ENCODE measurements around the gene ITGA1. TPM values are rescaled to one million over a fixed set of nuclear protein-coding genes. Genes with fewer than 3 reads are reported as not detected.

The ITGA1 gene
- polyA plus RNA-seq, 1 donor (not counting 4 experiments of a cell fraction or from before 2014, with no cell fraction given), result 1.4 TPM

- Histone ChIP-seq H3K4me2 (ENCODE audit: control insufficient read depth, extremely low read depth, insufficient read depth, low read depth, low read length) (no peak overlapping the region), H3K4me3 (ENCODE audit: control insufficient read depth in 2 of 3, extremely low read depth in 1 of 3, insufficient read depth in 2 of 3, low read depth in 1 of 3, low read length in 3 of 3) (no peak overlapping the region), H3K9me1 (ENCODE audit: control insufficient read depth, extremely low read depth, insufficient read depth, low read length) (no peaks in the 10 kb centered on the region), H3K4me1 (ENCODE audit: control insufficient read depth, extremely low read depth, insufficient read depth, low read length) (no peaks in the 10 kb centered on the region), H3K79me2 (ENCODE audit: control insufficient read depth, insufficient read depth, low read length) (no peaks in the 10 kb centered on the region), H3K9ac (ENCODE audit: control insufficient read depth, extremely low read depth, insufficient read depth, low read length) (no peak overlapping the region), H3K36me3 (ENCODE audit: control insufficient read depth in 2 of 2, extremely low read depth in 1 of 2, insufficient read depth in 2 of 2, low read length in 2 of 2) (no peaks in the 10 kb centered on the region), H3K27me3 (ENCODE audit: control insufficient read depth, extremely low read depth, insufficient read depth, low read length) (no peaks in the 10 kb centered on the region), H3K27ac (ENCODE audit: control insufficient read depth, insufficient read depth, low read length) (no peak overlapping the region), H2AFZ (ENCODE audit: control insufficient read depth, low read length) (no peak overlapping the region), H3K9me3 (ENCODE audit: control insufficient read depth, low read depth, low read length) (no peaks in the 10 kb centered on the region), H4K20me1 (ENCODE audit: control insufficient read depth, extremely low read depth, insufficient read depth, low read length) (no peaks in the 10 kb centered on the region)
- dilution Hi-C loops (cut with MboI; ENCODE audit: extremely low pct_ligation_motif_present, low sequenced_read_pairs), result loop anchor here (25.0 kb wide), 1 partner anchor 223 kb away; no protein-coding TSS in a partner anchor
- TF ChIP-seq EZH2 (IDR thresholded peaks at IDR 0.05; ENCODE audit: low read length) (no peak), CTCF (optimal IDR thresholded peaks at IDR 0.05 in 1 of 3, IDR thresholded peaks at IDR 0.05 in 1 of 3, conservative IDR thresholded peaks at IDR 0.05 in 1 of 3; ENCODE audit: extremely low read depth in 1 of 3, insufficient read depth in 2 of 3, low read length in 3 of 3) (no peak)
- FAIRE-seq (no peak), DNase-seq (ENCODE audit: low read depth, low spot score) (no peak)
These were observed 122.4 kb downstream of the ITGA1 start for GRCh38 chr5:52910071-52910470.

GRCh38 chr5:52915176-52915875 lies 127.6 kb downstream of the ITGA1 start:
- FAIRE-seq (peak; percentile 81), DNase-seq (ENCODE audit: low read depth, low spot score) (peak; percentile 23)
- H3K27me3 ChIP-seq (ENCODE audit: control insufficient read depth, extremely low read depth, insufficient read depth, low read length), result no peaks in the 10 kb centered on the region
- dilution Hi-C loops (cut with MboI; ENCODE audit: extremely low pct_ligation_motif_present, low sequenced_read_pairs), result loop anchor here (25.0 kb wide), 1 partner anchor 228 kb away; no protein-coding TSS in a partner anchor
- H3K27ac ChIP-seq (ENCODE audit: control insufficient read depth, insufficient read depth, low read length), result no peak overlapping the region
- no peaks in the 10 kb centered on the region for H3K4me1 ChIP-seq (ENCODE audit: control insufficient read depth, extremely low read depth, insufficient read depth, low read length)
- no peaks in the 10 kb centered on the region for H3K9me1 ChIP-seq (ENCODE audit: control insufficient read depth, extremely low read depth, insufficient read depth, low read length)
- H3K9ac ChIP-seq (ENCODE audit: control insufficient read depth, extremely low read depth, insufficient read depth, low read length), result no peak overlapping the region
- H3K4me2 ChIP-seq (ENCODE audit: control insufficient read depth, extremely low read depth, insufficient read depth, low read depth, low read length), result peak overlapping the region; percentile 77
- H4K20me1 ChIP-seq (ENCODE audit: control insufficient read depth, extremely low read depth, insufficient read depth, low read length), result no peaks in the 10 kb centered on the region
- peak overlapping the region; percentile 2 to 58 (median 46) for H3K4me3 ChIP-seq (ENCODE audit: control insufficient read depth in 2 of 3, extremely low read depth in 1 of 3, insufficient read depth in 2 of 3, low read depth in 1 of 3, low read length in 3 of 3)
- H2AFZ ChIP-seq (ENCODE audit: control insufficient read depth, low read length), result peak overlapping the region; percentile 70
- peak; percentile 75 to 79 (median 77) for TF ChIP-seq CTCF (optimal IDR thresholded peaks at IDR 0.05 in 1 of 3, IDR thresholded peaks at IDR 0.05 in 1 of 3, conservative IDR thresholded peaks at IDR 0.05 in 1 of 3; ENCODE audit: extremely low read depth in 1 of 3, insufficient read depth in 2 of 3, low read length in 3 of 3)
- no peak for TF ChIP-seq EZH2 (IDR thresholded peaks at IDR 0.05; ENCODE audit: low read length)
- no peaks in the 10 kb centered on the region for H3K79me2 ChIP-seq (ENCODE audit: control insufficient read depth, insufficient read depth, low read length)
- H3K9me3 ChIP-seq (ENCODE audit: control insufficient read depth, low read depth, low read length), result no peaks in the 10 kb centered on the region
- H3K36me3 ChIP-seq (ENCODE audit: control insufficient read depth in 2 of 2, extremely low read depth in 1 of 2, insufficient read depth in 2 of 2, low read length in 2 of 2), result no peaks in the 10 kb centered on the region
